IMR-90 (cell line): ENCODE results near the gene PYGO2. TPM values are rescaled to one million over a fixed set of nuclear protein-coding genes. Genes with fewer than 3 reads are reported as not detected.

ENCODE experiments used
- ATAC-seq: fragments of 200-7000 bp; cut with Tn5 transposase; 2 replicates; pipeline ENCODE4 v1.9.1; 2020; ENCODE audit warnings: low read depth, mild to moderate bottlenecking, moderate library complexity
- BruUV-seq: library from RNA; stranded (reverse); fragments of 400-500 nt; replicated peaks from 2 replicates; lab custom pipeline; 2021; lab: Mats Ljungman, UMichigan
- CTCF ChIA-PET: fragments of 300-600 bp; formaldehyde crosslinking; extraction: SDS; loops from one replicate; lab custom pipeline; 2021; ENCODE audit warnings: antibody characterized with exemption; lab: Yijun Ruan, JAX
- POLR2A ChIA-PET: fragments of 300-600 bp; sonication (Branson Sonifier 250); formaldehyde crosslinking; loops from one replicate; lab custom pipeline; 2022; ENCODE audit warnings: antibody characterized with exemption; ENCODE audit not compliant: unreplicated experiment; lab: Charles Lee
- DNase-seq: peaks from one replicate; pipeline ENCODE4 v3.0.0; 2013
- H2AFZ ChIP-seq: replicated peaks from 2 replicates; pipeline ENCODE3; 2013; ENCODE audit warnings: low read length, mild to moderate bottlenecking; ENCODE audit not compliant: poor library complexity
- H2AK5ac ChIP-seq: 2 replicates; pipeline ENCODE4 v1.6.1; 2013; ENCODE audit warnings: low read depth, low read length, inconsistent platforms
- H2AK9ac ChIP-seq: replicated peaks from 2 replicates; pipeline ENCODE3; 2013; ENCODE audit warnings: mild to moderate bottlenecking, low read depth, low read length, moderate library complexity; ENCODE audit not compliant: poor library complexity
- H2BK120ac ChIP-seq: 2 replicates; pipeline ENCODE4 v1.6.1; 2013; ENCODE audit warnings: low read depth, low read length, inconsistent platforms
- H2BK15ac ChIP-seq: 3 replicates; pipeline ENCODE4 v1.6.1; 2013; ENCODE audit warnings: low read depth, low read length, inconsistent platforms
- H2BK20ac ChIP-seq: 2 replicates; pipeline ENCODE4 v1.6.1; 2013; ENCODE audit warnings: low read depth, mild to moderate bottlenecking, inconsistent platforms, low read length, moderate library complexity
- H2BK5ac ChIP-seq: 2 replicates; pipeline ENCODE4 v1.6.1; 2013; ENCODE audit warnings: mild to moderate bottlenecking, low read depth, low read length, inconsistent platforms; ENCODE audit not compliant: poor library complexity, severe bottlenecking
- H3K14ac ChIP-seq: replicated peaks from 2 replicates; pipeline ENCODE4 v1.6.1; 2013; ENCODE audit warnings: low read depth, low read length, inconsistent platforms
- H3K18ac ChIP-seq: 2 replicates; pipeline ENCODE4 v1.6.1; 2013; ENCODE audit warnings: low read depth, low read length, control low read depth
- H3K23ac ChIP-seq: 2 replicates; pipeline ENCODE4 v1.6.1; 2013; ENCODE audit warnings: low read depth, low read length, inconsistent platforms
- H3K27ac ChIP-seq: 2 replicates; pipeline ENCODE4 v1.5.1; 2013; ENCODE audit warnings: mild to moderate bottlenecking, control low read depth, low read length; ENCODE audit not compliant: insufficient read depth
- H3K27me3 ChIP-seq: 2 replicates; pipeline ENCODE4 v1.6.1; 2013; ENCODE audit warnings: low read length; ENCODE audit not compliant: control insufficient read depth, insufficient read depth
- H3K36me3 ChIP-seq: 2 replicates; pipeline ENCODE4 v1.6.1; 2013; ENCODE audit warnings: low read length, mixed read lengths; ENCODE audit not compliant: control insufficient read depth, insufficient read depth
- H3K4ac ChIP-seq: 2 replicates; pipeline ENCODE4 v1.6.1; 2013; ENCODE audit warnings: low read depth, low read length, inconsistent platforms
- H3K4me1 ChIP-seq: 2 replicates; pipeline ENCODE4 v1.6.1; 2013; ENCODE audit warnings: low read length, mixed read lengths; ENCODE audit not compliant: control insufficient read depth, insufficient read depth
- H3K4me2 ChIP-seq: 2 replicates; pipeline ENCODE4 v1.6.1; 2013; ENCODE audit warnings: low read depth, mild to moderate bottlenecking, control low read depth, low read length, moderate library complexity
- H3K4me3 ChIP-seq: 2 replicates; pipeline ENCODE4 v1.5.1; 2013; ENCODE audit warnings: low read depth, mild to moderate bottlenecking, control low read depth, low read length, moderate library complexity; ENCODE audit not compliant: insufficient read depth
- H3K56ac ChIP-seq: 2 replicates; pipeline ENCODE4 v1.6.1; 2013; ENCODE audit warnings: low read length, inconsistent platforms; ENCODE audit not compliant: insufficient read depth; ENCODE audit errors: extremely low read depth
- H3K79me1 ChIP-seq, 2 experiments: 2 replicates each; pipeline ENCODE4 v1.6.1; 2013; ENCODE audit warnings: low read length in 2 of 2, inconsistent platforms in 1 of 2, low read depth in 1 of 2
- H3K9ac ChIP-seq: 2 replicates; pipeline ENCODE4 v1.6.1; 2013; ENCODE audit warnings: low read depth, low read length, control low read depth
- H3K9me1 ChIP-seq: 2 replicates; pipeline ENCODE4 v1.6.1; 2013; ENCODE audit warnings: low read length, inconsistent platforms; ENCODE audit not compliant: insufficient read depth
- H3K9me3 ChIP-seq: 2 replicates; pipeline ENCODE4 v1.6.1; 2013; ENCODE audit warnings: low read length; ENCODE audit not compliant: control insufficient read depth, insufficient read depth
- H4K20me1 ChIP-seq: 2 replicates; pipeline ENCODE4 v1.6.1; 2013; ENCODE audit warnings: low read length, inconsistent platforms; ENCODE audit not compliant: insufficient read depth
- H4K5ac ChIP-seq: 2 replicates; pipeline ENCODE4 v1.6.1; 2013; ENCODE audit warnings: mild to moderate bottlenecking, low read depth, low read length, control low read depth
- H4K8ac ChIP-seq, 2 experiments: 2 replicates each; pipeline ENCODE4 v1.6.1; 2013; ENCODE audit warnings: low read depth in 2 of 2, low read length in 2 of 2, control low read depth in 1 of 2, inconsistent platforms in 1 of 2
- H4K91ac ChIP-seq: 2 replicates; pipeline ENCODE4 v1.6.1; 2013; ENCODE audit warnings: low read depth, low read length, inconsistent platforms; ENCODE audit not compliant: insufficient read depth
- BHLHE40 ChIP-seq: fragments of 150-350 bp; IDR thresholded peaks from 2 replicates; pipeline ENCODE4 v1.6.1; 2016; ENCODE audit warnings: mild to moderate bottlenecking, low read depth, low read length
- CHD1 ChIP-seq: IDR thresholded peaks from 2 replicates; pipeline ENCODE4 v1.6.1; 2012; ENCODE audit warnings: low read depth, low read length, improper control_type of control experiment
- FOS ChIP-seq: fragments of 150-350 bp; IDR thresholded peaks from 2 replicates; pipeline ENCODE4 v1.6.1; 2016; ENCODE audit warnings: low read depth, low read length
- MXI1 ChIP-seq: IDR thresholded peaks from 2 replicates; pipeline ENCODE4 v1.6.1; 2012; ENCODE audit warnings: low read depth, mild to moderate bottlenecking, low read length, moderate library complexity, borderline replicate concordance
- NFE2L2 ChIP-seq: fragments of 150-350 bp; IDR thresholded peaks from 2 replicates; pipeline ENCODE4 v1.6.1; 2016; ENCODE audit warnings: low read depth, mild to moderate bottlenecking, low read length
- POLR2A ChIP-seq: IDR thresholded peaks from 2 replicates; pipeline ENCODE4 v1.6.1; 2012; ENCODE audit warnings: mild to moderate bottlenecking, low read depth, low read length
- RAD21 ChIP-seq: IDR thresholded peaks from 2 replicates; pipeline ENCODE4 v1.6.1; 2012; ENCODE audit warnings: low read length, improper control_type of control experiment
- RFX5 ChIP-seq: IDR thresholded peaks from 2 replicates; pipeline ENCODE4 v1.8.0; 2012; ENCODE audit warnings: low read depth, mild to moderate bottlenecking, low read length, moderate library complexity
- USF2 ChIP-seq: fragments of 150-350 bp; IDR thresholded peaks from 2 replicates; pipeline ENCODE4 v1.6.1; 2017; ENCODE audit warnings: mild to moderate bottlenecking, antibody characterized with exemption, low read length, low read depth
- WGBS, 2 experiments: methylation state at CpG; one replicate each; pipeline versions ENCODE4 v1.1.5 to v1.1.7; 2013; ENCODE audit warnings: missing lambda C conversion rate in 2 of 2; ENCODE audit not compliant: insufficient read length in 1 of 2; ENCODE audit errors: extremely low coverage in 2 of 2; 5-methylcytosine and 5-hydroxymethylcytosine counted together
- dilution Hi-C: fragments of 300-500 bp; cut with HindIII; formaldehyde crosslinking; loops from one replicate; pipeline ENCODE4 v1.14.3; 2018; ENCODE audit warnings: low sequenced_read_pairs; ENCODE audit not compliant: unreplicated experiment
- in situ Hi-C: fragments of 300-500 bp; cut with MboI; formaldehyde crosslinking; loops from 3 replicates; pipeline ENCODE4 v1.14.3; 2019; ENCODE audit warnings: low sequenced_read_pairs, inconsistent platforms, mixed read lengths
- intact Hi-C: fragments of 100-400 bp; cut with micrococcal nuclease; formaldehyde crosslinking; loops from 2 replicates; pipeline ENCODE4 v1.10.0; 2022
- polyA plus RNA-seq, 3 experiments: library from polyadenylated mRNA; depleted of rRNA; stranded (reverse); fragments of >200 nt; gene quantifications; 2 replicates each; pipeline ENCODE4 v1.2.3, GENCODE V29; 2012; ENCODE audit warnings: low replicate concordance in 1 of 3
- total RNA-seq: library from RNA; depleted of rRNA; stranded (reverse); fragments of >200 nt; gene quantifications from 2 replicates; pipeline ENCODE4 v1.2.3, GENCODE V29; 2012

Gene PYGO2
- total and polyA plus RNA-seq, 2 of the 4 experiments (the other 2 are of a cell fraction), result 5.4 to 14.8 TPM

- peaks cover 4 to 36% of the 10 kb centered on the region in 2 experiments; a peak in 3 of 4 replicates for H3K79me1 ChIP-seq
- BruUV-seq, result no TSS peak
- CTCF ChIA-PET, result no interaction called here
- intact Hi-C loops, result no loop called here
- no peak overlapping the region for H3K56ac ChIP-seq
- no peak overlapping the region for H2BK5ac ChIP-seq
- H3K4me1 ChIP-seq, result peaks cover 11% of the 10 kb centered on the region
- no peaks in the 10 kb centered on the region for H3K9me3 ChIP-seq
- H3K23ac ChIP-seq, result no peak overlapping the region
- no peak overlapping the region for H3K18ac ChIP-seq
- no peak overlapping the region for H3K27ac ChIP-seq
- no peak overlapping the region for H3K4ac ChIP-seq
- no peak overlapping the region for H3K4me2 ChIP-seq
- H4K20me1 ChIP-seq, result peaks cover 14% of the 10 kb centered on the region
- no peaks in the 10 kb centered on the region for H3K27me3 ChIP-seq
- dilution Hi-C loops, result no loop called here
- H2AK5ac ChIP-seq, result no peak overlapping the region
- H2AK9ac ChIP-seq, result no peak overlapping the region
- DNase-seq (no peak), ATAC-seq (no peak)
- no peak overlapping the region for H2BK120ac ChIP-seq
- no peak overlapping the region for H2AFZ ChIP-seq
- H3K9ac ChIP-seq, result no peak overlapping the region
- H4K91ac ChIP-seq, result no peak overlapping the region
- TF ChIP-seq MXI1, result no peak
- TF ChIP-seq CHD1, result no peak
- no peak for TF ChIP-seq RAD21
- no peak for TF ChIP-seq FOS
- TF ChIP-seq USF2, result no peak
- no peak for TF ChIP-seq BHLHE40
- no peak for TF ChIP-seq NFE2L2
- TF ChIP-seq RFX5, result no peak
- TF ChIP-seq POLR2A, result no peak
- POLR2A ChIA-PET, result no interaction called here
- no peak overlapping the region for H3K4me3 ChIP-seq
- 84% methylated on average over 6 of the region's 6 CpGs; no CpG with 5 or more reads in 1 of the 2 experiments for WGBS, 2 experiments
- no peak overlapping the region for H2BK15ac ChIP-seq
- H3K36me3 ChIP-seq, result peaks cover 20% of the 10 kb centered on the region
- in situ Hi-C loops, result loop anchor here (10.0 kb wide), 1 partner anchor 102 kb away; the partner anchor contains the start of gene ADAM15
- no peak overlapping the region for H3K14ac ChIP-seq
- peaks cover 9% of the 10 kb centered on the region for H3K9me1 ChIP-seq
- no peak overlapping the region for H4K5ac ChIP-seq
- H4K8ac ChIP-seq, result no peak overlapping the region
- no peak overlapping the region for H2BK20ac ChIP-seq
Measured at GRCh38 chr1:154952664-154953063, 8.9 kb downstream of the PYGO2 start.
